Middle frontal gyrus (tissue), 1 donor: Measurements from ENCODE around the gene CDH26.

Experiments
- DNase-seq: peaks from one replicate; pipeline ENCODE4 v3.0.0-alpha.2; 2015; ENCODE audit warnings: low spot score; ENCODE audit errors: extremely low spot score

CDH26 gene

DNA sequence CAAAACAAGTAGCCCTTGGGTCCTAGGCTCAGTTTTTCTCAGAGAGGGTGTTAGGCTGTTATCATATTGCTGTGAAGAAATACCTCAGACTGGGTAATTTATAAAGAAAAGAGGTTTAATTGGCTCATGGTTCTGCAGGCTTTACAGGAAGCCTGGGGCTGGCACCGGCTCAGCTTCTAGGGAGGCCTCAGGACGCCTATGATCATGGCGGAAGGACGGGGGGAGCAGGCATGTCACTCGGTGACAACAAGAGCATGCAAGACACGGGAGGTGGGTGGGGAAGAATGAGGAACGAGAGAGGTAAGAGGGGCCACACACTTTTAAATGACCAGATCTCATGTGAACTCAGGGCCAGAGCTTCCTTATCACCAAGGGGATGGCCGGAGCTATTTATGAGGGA is 26.9 kb downstream of the CDH26 start:
- DNase-seq = no peak

DNA sequence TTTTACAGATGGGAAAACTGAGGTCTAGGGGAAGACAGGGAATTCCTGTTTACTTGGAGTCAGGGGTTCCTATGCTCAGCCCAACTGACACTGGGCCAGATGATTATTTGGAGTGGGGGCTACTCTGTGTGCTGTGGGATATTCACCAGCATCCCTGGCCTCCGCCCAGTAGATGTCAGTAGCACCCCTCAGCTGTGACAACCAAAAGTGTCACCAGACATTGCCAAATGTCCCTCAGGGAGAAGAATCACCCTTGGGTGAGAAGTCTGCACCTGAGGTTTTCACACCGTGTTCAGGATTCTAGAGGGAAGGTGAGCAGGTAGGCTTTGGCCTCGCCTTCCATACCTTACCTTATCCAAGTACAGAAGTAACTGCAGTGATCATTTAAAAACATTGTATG is 27.6 kb downstream of the CDH26 start:
- no peak for DNase-seq

DNA sequence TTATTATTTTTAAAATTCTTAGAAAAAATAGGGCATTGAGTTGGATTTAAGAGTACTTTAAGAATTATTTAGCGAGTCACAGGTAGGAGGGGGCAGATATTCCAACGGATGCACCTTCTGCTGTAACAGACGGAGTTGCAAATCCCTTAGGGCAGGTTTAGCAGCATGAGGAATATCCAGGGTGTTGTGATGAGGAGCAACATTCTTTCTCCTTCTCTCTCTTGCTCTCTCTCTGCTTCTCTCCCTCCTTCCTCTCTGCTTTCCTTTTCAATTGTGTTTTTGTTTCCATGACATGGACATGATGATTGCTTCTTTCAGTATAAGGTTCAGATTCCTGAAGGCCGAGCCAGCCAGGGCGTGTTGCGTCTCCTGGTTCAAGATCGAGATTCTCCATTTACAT is 28.9 kb downstream of the CDH26 start:
- DNase-seq = no peak

DNA sequence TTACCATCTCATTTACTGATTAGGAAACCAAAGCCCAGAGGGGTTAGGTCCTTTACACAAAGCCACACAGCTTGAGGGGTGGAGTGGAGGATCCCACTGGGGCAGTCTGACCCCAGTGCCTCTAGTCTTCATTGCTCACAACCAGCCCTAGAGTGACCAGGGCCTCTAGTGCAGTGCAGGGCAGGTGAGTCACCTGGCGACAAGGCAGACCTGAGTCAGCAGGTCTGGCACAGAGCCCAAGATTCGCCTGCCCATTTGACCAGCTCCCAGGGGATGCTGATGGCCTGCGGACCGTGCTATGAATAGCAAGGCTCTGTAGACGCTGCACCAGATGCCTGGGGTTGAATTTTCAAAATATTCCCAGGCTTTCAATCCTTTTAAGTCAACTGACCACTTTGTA is 29.9 kb downstream of the CDH26 start:
- DNase-seq = no peak

DNA sequence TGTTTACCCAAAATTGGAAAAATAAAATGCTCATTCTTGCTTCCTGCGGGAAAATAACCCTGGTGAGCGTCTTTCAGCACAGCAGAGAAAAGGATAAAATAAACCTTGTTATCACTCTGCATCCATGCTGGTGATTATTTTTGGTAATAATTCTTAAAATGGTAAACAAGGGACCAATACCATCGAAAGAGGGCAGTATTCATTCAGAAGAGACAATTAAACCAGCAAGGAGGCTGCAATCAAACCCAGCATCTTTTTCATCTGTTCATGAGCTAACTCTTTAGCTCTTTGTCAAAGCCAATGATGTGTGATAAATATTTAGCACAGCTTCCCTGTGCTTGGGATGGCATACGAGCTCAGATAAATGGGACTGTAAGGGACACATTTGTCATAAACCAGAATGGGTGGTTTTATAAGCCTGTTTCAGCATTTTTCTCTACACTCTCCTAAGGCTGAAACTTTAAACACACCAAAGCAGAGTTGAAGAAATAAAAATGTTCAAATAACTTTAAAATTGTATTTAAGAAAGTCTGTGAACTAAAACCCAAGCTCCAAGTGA is 34.4 kb downstream of the CDH26 start:
- no peak for DNase-seq

DNA sequence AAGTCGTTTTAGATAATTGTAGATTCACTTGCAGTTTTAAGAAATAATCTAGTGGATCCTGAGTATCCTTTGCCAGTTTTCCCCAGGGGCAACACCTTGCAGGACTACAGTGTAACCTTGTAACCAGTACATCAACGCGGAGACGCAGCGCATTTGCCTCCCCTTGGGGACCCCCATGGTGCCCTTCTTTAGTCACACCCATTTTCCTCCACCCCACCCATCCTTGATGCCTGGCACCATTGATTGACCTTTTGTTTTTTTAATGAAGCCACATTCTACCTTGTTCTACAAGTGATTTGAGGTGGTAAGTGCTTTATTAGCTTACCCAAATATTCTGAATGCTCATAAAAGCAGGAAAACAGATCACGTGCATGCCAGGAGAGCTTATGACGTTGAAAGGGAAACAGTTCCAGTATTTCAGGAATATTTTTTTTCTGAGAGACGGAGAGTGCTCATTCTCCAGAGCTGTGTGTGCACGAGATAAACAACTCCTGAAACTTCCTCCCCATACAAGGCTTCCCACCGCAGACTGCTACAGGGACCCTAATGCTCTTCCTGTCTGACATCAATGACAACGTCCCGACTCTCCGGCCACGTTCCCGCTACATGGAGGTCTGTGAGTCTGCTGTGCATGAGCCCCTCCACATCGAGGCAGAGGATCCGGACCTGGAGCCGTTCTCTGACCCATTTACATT is 35.7 kb downstream of the CDH26 start:
- no peak for DNase-seq

DNA sequence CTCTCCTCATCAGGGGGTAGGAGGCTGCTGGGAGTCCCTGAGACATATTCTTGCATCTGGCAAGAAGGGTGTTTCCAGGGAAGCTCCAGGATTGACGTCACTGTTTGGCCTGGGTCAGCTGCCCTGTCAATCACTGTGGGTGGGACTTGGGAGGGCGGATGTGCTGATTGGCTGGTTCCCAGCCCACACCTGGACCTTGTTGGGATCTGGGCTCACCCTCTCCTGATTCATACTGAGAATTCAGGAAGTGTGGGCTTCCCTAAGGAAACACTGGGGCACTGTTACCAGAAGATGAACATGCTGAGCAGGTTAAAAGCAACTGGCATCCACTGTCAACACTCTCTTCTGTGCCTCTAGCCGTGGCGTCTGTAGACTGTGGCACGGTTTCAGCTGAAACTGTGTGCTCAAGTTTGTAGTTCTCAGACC is 36.5 kb downstream of the CDH26 start:
- DNase-seq = no peak

DNA sequence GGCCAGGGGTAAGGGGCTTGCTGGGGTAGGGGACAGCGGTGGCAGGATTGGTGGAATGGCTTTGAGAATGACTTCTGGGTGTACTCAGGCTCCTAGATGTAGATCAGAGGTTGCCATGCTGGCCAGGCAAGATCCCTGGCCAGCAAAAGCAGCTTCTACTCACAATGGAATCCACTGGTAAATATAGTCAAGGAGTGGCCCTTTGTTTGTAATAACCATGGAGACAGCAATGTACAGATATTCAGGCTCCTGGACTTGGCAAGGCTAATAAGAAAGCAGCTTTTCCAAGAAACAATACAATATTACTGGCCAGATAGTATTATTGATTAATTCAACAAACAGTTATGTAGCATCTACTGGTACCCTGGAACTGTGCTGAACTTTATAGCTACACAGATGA is 37.9 kb downstream of the CDH26 start:
- no peak for DNase-seq

DNA sequence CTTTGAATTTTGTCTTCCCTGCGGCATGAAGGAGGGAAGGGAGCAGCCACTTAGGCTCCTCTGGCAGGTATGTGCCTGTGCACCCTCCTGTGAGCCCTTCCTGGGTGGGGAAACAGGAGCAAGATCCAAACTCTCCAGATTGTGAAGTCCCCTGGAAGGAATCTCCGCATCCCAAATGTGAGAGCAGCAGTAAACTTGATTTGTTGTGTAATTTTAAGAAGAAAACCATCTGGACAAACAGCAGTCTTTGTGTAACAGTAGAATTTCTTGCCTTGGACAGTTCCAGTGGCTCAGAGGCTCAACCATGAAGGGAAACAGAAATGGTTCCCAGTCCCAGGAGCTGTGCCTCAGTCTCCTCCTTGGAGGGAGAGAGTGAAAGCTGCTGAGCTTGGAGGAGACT is 39.7 kb downstream of the CDH26 start:
- DNase-seq = no peak

DNA sequence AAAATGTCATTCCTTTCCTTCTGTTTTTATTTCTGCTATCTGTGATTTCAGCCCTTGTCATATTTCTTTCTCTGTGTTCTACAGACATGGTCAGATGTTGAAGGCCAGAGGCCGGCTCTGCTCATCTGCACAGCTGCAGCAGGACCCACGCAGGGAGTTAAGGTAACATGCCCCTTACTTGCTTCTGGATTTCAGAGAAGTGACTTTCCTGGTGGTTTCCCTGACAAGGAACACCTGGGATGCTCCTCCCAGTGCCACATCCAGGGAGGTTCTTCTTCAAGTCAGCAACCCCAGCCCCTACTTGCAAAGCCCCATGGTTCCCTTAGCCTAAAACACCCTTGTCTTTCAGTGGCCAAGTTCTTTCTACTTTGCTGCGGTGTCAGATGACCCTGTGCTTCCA is 41.3 kb downstream of the CDH26 start:
- DNase-seq = no peak

DNA sequence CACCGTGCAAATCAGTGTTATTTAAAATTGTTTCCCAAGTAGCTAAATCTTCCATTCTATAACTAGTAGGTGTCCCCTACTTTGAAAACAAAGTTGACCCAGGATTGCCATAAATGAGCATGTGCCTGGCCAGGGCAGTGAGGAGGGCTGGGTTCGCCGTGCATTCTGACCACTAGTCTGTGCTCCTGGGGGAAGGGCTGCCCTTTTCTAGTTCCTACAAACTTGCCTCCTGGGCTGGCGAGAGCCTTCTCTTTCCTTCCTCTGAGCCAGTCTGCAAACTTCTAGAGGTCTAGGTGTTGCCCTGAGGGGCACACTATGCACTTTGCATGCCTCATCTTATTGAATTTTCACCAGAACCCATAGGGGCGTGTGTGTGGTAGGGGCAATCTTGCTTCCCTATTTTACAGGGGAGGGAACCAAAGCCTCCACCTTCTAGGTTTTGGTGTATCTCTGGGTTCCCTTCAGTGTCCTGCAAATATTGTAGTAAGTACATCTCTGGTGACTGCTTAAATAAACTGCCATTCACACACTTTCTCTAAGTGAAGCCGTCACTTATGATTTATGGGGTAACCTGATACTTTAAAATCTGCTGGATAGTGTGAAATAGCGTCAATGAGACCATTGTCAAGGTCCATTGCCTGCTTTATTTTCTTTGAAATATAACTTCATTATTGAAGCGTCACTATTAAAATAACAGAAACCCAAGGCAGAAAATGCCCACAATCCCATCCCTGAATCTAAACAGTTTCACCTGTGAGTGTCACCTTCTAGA is 42.2 kb downstream of the CDH26 start:
- no peak for DNase-seq

DNA sequence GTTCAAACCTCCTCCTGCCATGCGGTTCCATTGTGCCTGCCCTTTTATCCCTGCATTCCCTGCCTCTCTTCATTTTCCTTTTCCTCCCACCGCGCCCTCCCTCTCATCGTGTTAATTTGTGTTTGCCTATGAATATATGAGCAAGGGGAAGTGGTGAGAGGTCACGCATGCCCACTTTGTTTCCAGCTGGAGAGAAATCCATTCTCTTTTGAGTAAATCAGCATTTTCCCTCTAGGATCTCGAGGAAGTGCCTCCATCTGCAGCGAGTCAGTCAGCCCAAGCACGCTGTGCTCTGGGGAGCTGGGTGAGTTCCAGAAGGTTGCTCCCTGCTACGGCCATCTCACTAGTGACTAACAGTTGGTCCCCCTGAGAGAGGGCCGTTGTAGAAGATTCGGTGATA is 42.9 kb downstream of the CDH26 start:
- no peak for DNase-seq

DNA sequence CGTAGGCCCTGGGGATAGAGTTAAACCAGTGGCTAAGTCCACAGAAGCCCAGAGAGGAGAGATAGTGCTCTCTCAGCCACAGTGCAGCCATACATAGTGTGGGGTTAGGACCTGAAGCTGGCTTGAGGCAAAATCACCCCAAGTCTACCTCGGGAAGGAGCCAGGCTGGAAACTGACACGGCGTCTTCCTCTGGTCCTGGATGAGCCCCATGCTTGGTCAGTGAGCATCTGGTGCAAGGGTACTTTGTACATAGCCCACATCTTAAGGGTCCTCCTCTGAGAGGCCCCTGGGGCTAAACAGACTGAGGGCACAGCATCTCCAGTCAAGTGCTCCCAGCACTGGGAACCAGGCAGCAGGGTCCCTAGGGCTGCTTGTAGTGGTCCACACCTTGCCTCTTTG is 45.6 kb downstream of the CDH26 start:
- DNase-seq = no peak

DNA sequence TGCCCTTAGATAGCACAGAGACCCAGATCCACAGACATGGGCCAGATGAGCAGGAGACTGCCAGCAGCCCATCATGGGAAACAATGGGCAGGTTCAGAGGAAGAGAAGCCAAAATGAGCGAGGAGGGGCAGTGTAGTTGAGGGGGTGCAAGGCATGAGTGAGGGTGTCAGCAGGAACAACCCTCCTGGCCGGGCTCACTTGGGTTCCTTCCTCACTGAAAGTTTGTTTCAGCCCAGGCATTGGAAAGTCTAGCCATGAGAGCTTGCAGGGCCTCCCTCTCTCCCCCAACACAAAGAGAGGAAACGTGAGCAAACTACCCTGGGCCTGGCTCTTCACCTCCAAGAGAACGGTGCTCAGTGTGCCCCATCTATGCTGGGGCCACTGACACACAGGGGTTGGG is 48.0 kb downstream of the CDH26 start:
- no peak for DNase-seq

DNA sequence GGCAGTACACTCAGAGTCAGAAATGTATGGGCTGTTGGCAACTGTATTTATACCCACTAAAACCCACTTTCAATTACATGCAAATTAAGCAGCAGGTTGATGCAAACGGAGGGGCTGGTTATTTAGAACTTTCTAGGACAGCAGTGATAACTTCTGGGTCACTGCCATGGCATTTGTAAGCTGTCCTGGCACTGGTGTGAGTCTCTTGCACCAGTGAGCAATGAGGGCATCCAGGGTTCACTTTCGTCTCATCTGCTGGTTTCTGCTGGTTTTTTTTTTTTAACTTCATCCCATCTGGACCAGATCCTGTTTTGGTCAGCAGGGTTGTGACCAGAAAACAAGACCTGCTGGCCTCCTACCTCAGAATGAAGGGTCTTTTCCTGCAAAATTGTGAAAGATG is 49.2 kb downstream of the CDH26 start:
- no peak for DNase-seq

DNA sequence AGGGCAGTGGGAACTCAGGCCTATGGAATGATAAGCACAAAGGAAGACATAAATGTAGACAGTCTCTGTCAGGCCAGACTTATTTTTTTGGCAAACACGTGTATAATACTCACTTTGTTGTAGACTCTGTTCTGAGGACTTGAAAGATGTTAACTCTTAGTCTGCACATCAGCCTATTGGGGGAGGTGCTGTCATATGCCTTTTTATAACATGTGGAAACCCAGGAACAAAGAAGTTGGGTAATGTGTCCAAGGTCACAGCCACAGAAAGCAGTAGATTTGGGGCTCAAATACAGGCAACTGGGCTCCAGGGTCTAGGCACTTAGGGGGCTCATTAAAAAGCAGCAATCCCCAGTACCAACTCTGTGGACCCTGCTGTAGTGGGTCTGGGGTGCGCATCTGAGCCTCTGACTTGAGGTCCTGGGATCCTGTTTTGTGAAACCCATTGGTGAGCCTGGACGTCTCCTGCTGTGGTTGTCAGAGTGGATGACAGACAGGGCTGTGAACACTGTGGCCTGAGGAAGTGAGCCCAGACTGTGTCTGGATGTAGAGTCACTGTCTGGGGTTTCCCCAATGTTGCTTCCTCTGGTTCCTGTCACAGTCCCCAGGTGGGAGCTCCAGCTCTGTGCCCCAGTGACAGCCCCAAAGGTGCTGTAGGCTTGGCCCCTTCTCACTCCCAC is 50.0 kb downstream of the CDH26 start:
- DNase-seq = no peak

DNA sequence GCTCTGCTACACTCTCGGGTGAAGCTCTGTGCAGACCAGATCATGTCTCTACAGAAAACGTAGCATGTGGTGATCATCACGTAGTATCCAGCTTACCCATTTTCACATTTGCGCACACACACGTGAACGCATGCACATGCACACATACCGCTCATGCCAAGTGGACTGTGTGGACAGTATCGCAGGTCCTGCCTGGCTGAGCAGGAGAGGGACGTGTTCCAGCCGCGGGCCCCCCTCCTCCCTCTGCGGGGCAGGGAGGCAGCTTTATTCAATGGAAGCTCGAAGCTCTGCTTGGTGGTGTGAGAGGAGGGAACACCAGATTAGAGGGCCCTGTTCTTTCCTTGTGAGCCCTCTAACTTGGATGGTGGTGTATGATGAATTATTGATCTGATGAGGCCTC is 51.1 kb downstream of the CDH26 start:
- no peak for DNase-seq

DNA sequence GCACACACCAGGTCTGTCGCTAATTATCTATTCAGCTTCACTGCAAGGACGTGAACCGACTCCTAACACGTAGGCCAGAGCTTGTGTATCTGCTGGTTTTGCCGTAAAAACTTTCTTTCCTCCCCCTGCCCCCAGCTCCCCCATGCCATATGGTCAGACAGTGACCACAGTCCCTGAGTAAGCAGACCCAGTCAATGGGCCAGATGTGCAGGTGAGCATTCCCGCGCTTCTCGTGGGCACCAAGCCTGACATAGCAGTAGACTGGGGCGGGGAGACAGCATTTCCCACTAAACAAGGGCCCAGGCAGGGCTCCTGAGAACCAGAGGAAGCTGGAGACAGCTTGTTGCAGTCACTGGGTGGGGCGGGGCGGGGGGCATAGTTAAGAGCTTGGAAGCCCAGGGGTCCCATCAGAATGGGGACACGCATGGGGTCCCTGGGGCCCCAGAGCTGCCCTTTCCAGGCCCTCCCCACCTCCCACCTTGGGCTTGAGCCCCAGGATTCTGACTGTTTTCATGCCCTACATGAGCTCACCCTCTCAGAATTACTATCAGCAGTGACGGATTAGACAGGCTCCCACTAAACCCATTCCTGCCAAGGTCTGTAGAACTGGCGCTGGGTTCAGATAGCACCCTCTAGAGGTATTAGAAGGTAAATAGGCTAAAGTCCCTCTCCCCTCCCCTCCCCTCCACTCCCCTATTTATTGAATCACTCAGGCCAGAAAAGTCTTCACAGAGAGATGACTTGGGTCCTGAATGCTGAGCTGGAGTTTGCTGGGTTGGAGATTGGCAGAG is 51.8 kb downstream of the CDH26 start:
- DNase-seq = no peak

DNA sequence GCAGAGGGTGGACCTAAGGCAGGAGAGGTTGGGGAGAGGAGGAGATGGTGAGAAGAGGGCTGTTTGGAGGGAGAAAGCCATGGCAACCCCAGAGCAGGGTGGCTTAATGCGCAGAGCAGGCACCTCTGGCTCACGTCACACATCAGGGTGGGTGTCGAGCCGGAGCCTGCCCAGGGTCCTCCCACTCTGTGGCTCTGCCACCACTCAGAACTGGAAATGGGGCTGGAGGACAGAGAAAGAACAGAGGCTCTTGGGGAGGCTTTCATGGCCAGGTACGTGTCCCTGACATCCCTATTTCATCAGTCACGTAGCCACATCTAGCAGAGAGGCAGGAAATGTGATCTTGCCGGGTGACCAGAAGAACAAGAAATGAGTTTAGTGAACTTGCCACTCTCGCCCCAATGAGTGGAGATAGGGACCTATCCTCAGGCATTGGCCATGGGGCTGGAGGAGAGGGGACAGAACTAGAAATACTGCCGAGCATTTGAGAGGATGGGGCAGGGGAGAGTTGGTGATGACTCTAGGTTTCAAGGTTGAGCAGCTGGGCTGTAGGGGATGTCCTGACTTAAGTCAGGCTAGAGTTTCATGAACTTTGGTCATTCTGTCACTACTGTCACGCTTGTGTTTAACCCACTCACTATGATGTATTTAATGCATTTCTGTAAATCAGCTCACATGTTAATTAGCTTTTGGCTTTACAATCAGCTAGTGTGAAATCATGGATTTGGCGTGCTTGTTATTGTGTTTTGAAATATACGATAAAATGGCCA is 52.7 kb downstream of the CDH26 start:
- DNase-seq = no peak
